Muscle layer of colon (tissue), 2 donors: Measurements from ENCODE around the gene TYK2.

Experiments used
- H3K27ac ChIP-seq: one replicate; pipeline ENCODE4 v1.7.0; 2013; ENCODE audit warnings: low read depth, mild to moderate bottlenecking, low read length, moderate library complexity
- H3K27me3 ChIP-seq, 2 donors: one replicate each; pipeline ENCODE4 v1.7.0; 2013; ENCODE audit warnings: low read length in 2 of 2, mild to moderate bottlenecking in 2 of 2; ENCODE audit not compliant: insufficient read depth in 2 of 2, control insufficient read depth in 1 of 2
- H3K36me3 ChIP-seq: one replicate; pipeline ENCODE4 v1.7.0; 2013; ENCODE audit warnings: mild to moderate bottlenecking, low read length; ENCODE audit not compliant: insufficient read depth
- H3K4me1 ChIP-seq: one replicate; pipeline ENCODE4 v1.7.0; 2013; ENCODE audit warnings: mild to moderate bottlenecking, low read length; ENCODE audit not compliant: insufficient read depth
- H3K4me3 ChIP-seq, 2 donors: one replicate each; pipeline ENCODE4 v1.7.0; 2013; ENCODE audit warnings: low read length in 2 of 2, low read depth in 1 of 2, mild to moderate bottlenecking in 1 of 2, moderate library complexity in 1 of 2
- H3K9ac ChIP-seq: one replicate; pipeline ENCODE4 v1.7.0; 2013; ENCODE audit warnings: low read length
- H3K9me3 ChIP-seq: one replicate; pipeline ENCODE4 v1.7.0; 2013; ENCODE audit warnings: mild to moderate bottlenecking, low read length
- donor health status: abdominal sarcoma.
- donor health status: Adenocarcinoma of cecum.

TYK2 gene

DNA sequence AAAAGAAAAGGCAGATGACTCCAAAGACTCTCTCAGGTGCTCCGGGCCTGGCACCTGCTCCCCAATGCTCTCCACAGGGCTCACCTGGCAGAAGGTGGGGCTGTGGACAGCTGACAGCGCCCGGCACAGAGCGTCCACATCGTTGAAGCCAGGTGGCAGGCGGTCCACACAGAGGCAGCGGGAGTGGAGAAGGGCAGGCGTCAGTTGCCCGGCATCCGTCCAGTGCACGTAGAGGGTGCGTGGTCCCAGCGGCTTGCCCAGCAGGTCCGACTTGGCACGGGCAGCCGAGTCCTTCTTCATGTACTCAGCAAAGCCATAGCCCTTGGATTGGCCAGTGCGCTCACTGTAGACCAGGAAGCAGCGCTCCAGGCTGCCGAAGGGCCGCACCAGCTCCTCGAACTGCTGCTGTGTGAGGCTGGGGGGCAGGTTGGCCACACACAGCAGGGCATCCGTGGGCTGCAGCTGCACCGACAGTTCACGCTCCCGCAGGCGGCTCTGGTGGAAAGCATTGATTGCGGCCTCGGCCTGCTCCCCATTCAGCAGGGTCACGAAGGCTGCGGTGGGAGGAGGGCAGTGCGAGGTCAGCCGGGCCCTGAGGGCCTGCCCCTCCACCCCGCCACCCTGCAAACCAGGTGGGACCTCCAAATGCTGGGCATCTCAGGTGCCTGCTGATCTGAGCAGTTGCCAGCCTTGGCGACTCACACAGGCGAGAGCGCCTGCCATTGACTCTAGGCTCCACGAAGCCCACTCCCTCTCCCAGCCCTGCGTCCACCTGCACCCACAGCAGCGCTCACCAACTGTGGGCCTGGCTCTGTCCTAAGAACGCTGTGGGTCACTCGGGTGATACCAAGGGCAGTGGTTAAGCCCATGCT lies 51.6 kb downstream of the TYK2 start:
- Histone ChIP-seq H3K9me3 (no peaks in the 10 kb centered on the region), H3K4me1 (peaks cover 17% of the 10 kb centered on the region), H3K27me3 (no peaks in the 10 kb centered on the region), H3K36me3 (peaks cover 43% of the 10 kb centered on the region), H3K27ac (no peak overlapping the region), H3K9ac (no peak overlapping the region), H3K4me3 (no peak overlapping the region)

DNA sequence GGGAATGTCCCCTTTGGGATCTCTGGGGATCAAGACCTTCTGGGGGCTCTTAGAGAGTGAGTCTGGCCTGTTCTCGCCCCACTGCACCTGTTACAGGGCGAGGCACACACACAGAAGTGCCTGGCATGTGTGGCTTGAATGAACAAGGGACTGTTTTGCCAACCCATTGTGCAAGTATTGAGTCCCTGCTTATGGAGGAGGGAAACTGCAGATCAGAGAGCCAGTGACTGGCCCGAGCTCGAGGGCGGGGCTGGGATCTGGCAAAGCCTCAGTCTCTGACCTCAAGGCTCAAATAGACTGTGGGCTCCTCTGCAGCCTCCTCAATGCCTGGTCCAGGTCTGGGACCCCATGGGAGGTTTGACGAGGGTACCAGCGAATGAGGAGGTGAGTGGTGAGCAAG lies 52.6 kb downstream of the TYK2 start:
- no peak overlapping the region for H3K4me3 ChIP-seq
- H3K27ac ChIP-seq: no peak overlapping the region
- no peak overlapping the region for H3K9ac ChIP-seq
- H3K4me1 ChIP-seq: peaks cover 13% of the 10 kb centered on the region
- H3K36me3 ChIP-seq: peaks cover 49% of the 10 kb centered on the region
- H3K9me3 ChIP-seq: no peaks in the 10 kb centered on the region
- no peaks in the 10 kb centered on the region for H3K27me3 ChIP-seq

DNA sequence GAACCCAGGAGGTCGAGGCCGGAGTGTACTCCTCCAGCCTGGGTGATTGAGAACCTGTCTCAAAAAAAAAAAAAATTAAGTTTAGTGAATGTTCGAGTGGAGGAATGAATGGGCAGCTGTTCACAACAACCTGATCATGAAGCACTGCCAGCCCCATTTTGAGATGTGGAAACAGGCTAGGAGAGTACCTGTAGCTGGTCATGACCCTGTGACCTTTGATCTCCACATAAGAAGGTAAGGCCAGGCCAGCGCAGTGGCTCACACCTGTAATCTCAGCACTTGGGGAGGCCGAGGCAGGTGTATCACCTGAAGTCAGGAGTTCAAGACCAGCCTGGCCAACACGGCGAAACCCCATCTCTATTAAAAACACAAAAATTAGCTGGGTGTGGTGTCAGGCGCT lies 54.6 kb downstream of the TYK2 start:
- Histone ChIP-seq H3K27ac (no peak overlapping the region), H3K4me3 (no peak overlapping the region), H3K9me3 (no peaks in the 10 kb centered on the region), H3K27me3 (no peaks in the 10 kb centered on the region), H3K4me1 (no peaks in the 10 kb centered on the region), H3K9ac (no peak overlapping the region), H3K36me3 (peaks cover 66% of the 10 kb centered on the region)

DNA sequence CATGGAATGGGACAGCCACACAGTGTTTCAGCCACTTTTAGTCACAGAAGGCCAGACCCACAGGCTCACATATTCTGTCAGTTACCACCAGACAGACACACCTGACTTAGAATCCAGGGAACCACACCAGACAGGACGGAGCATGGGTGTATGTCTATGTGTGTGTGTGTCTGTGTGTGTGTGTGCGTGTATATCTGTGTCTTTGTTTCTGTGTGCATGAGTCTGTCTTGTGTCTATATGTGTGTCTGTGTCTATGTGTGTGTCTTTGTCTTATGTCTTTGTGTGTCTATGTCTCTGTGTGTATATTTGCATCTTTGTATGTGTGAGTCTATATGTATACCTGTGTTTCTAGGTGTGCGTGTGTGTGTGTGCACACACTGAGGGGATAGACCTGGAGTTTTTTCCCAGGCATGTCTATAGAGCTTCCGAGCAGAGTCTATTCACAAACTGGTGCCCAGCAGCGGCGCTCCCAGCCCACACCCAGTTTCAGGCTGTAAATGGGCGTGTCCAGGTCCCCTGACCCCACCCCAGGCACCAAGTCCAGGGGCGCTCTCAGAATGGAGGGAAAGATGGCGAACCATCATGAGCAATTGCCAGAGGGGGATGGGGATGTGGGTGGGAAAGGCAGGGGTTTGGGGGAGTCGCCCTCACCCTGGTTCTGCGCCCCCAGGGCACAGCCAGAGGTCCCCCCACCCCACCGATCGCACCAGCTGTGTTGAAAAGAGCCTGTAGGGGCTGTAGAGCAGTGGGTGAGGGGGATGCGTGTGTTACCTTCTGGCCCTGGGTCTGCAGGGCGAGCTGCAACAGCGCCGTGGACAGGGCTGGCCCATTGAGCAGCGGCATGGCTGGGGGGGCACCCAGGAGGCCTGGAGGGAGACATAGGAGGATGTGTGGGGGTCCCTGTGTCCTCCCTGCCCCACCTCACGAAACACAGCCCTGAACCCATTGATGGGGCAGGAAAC lies 58.2 kb downstream of the TYK2 start:
- no peaks in the 10 kb centered on the region for H3K4me1 ChIP-seq
- H3K27me3 ChIP-seq: no peaks in the 10 kb centered on the region
- H3K27ac ChIP-seq: no peak overlapping the region
- no peak overlapping the region for H3K4me3 ChIP-seq
- no peak overlapping the region for H3K9ac ChIP-seq
- peaks cover 53% of the 10 kb centered on the region for H3K36me3 ChIP-seq
- H3K9me3 ChIP-seq: no peaks in the 10 kb centered on the region

DNA sequence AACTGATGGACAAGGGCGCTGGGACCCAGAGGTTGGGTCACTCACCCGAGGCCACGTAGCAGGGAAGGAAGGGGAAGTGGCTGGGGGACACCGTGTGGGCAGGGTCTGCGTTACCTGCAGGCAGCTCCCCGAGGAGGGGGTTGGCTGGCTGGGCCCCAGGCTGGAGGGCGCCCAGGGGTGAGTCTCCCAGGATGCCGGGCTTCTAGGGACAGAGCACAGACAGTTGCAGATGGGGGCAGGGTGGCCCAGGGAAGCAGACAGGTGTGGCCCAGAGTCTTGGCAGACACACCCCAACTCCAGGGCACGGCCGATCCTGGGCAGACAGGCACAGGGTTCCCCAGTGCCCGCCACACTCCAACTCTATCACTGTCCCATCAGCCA lies 59.0 kb downstream of the TYK2 start:
- H3K27ac ChIP-seq: no peak overlapping the region
- H3K27me3 ChIP-seq: no peaks in the 10 kb centered on the region
- H3K4me3 ChIP-seq: no peak overlapping the region
- H3K9me3 ChIP-seq: no peaks in the 10 kb centered on the region
- H3K9ac ChIP-seq: no peak overlapping the region
- no peaks in the 10 kb centered on the region for H3K4me1 ChIP-seq
- H3K36me3 ChIP-seq: peaks cover 50% of the 10 kb centered on the region

GRCh38 chr19:10320602-10321416 lies 59.6 kb downstream of the TYK2 start:
- Histone ChIP-seq H3K4me3 (no peak overlapping the region), H3K4me1 (peaks cover 6% of the 10 kb centered on the region), H3K27ac (no peak overlapping the region), H3K27me3 (no peaks in the 10 kb centered on the region), H3K9me3 (no peaks in the 10 kb centered on the region), H3K9ac (no peak overlapping the region), H3K36me3 (peaks cover 50% of the 10 kb centered on the region)

DNA sequence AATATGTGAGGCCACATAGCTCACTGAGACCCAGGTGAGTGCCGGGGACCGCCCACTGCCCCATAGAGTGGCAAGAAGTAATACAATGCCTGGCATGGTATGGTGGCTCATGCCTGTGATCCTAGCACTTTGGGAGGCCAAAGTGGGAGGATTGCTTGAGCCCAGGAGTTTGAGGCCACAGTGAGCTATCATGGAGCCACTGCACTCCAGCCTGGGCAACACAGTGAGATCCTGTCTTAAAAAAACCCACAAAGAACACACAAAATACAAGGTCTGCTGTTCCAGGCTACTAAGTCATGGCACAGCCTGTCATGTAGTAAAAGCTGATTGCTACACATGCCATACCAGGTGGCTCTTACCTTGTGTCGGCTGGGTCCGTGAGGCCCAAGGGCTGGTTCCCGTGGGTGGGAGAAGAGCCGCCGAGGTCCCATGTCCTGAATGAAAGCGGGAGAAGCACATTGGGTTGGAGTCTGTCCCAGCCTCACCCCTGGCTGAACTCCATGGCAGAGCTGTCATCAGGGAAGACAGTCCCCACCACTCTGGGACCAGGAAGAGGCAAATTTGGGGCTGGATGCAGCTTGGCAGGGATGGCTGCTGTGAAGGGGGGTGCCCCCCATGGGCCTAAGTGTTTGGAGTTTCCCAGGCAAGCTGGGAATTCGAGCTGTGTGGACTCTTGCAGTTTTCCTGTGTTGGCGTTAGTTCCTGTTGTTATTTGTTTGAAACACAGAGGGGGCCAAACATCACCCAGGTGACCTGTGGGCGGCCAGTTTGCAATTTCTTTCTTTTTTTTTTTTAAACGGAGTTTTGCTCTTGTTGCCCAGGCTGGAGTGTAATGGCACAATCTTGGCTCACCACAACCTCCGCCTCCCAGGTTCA lies 61.3 kb downstream of the TYK2 start:
- Histone ChIP-seq H3K9me3 (no peaks in the 10 kb centered on the region), H3K27ac (no peak overlapping the region), H3K9ac (no peak overlapping the region), H3K4me3 (no peak overlapping the region), H3K27me3 (no peaks in the 10 kb centered on the region), H3K36me3 (peaks cover 44% of the 10 kb centered on the region), H3K4me1 (peaks cover 13% of the 10 kb centered on the region)

GRCh38 chr19:10317857-10318462 lies 62.4 kb downstream of the TYK2 start:
- peaks cover 38% of the 10 kb centered on the region for H3K36me3 ChIP-seq
- no peak overlapping the region for H3K27ac ChIP-seq
- peaks cover 13% of the 10 kb centered on the region for H3K4me1 ChIP-seq
- H3K4me3 ChIP-seq: no peak overlapping the region
- no peaks in the 10 kb centered on the region for H3K9me3 ChIP-seq
- H3K27me3 ChIP-seq: no peaks in the 10 kb centered on the region
- no peak overlapping the region for H3K9ac ChIP-seq

GRCh38 chr19:10317045-10317856 lies 63.1 kb downstream of the TYK2 start:
- Histone ChIP-seq H3K36me3 (peaks cover 31% of the 10 kb centered on the region), H3K27ac (no peak overlapping the region), H3K9me3 (no peaks in the 10 kb centered on the region), H3K27me3 (no peaks in the 10 kb centered on the region), H3K4me3 (no peak overlapping the region), H3K9ac (no peak overlapping the region), H3K4me1 (peaks cover 13% of the 10 kb centered on the region)
